GM18873 (cell line): Measurements from ENCODE around the gene ITGAX.

Experiments
- ATAC-seq: cut with Tn5 transposase; IDR thresholded peaks from one replicate; pipeline ENCODE4 v1.9.1; 2021; ENCODE audit warnings: mild to moderate bottlenecking, moderate library complexity, moderate number of reproducible peaks; ENCODE audit not compliant: unreplicated experiment, low FRiP score

Gene ITGAX

GRCh38 chr16:31430380-31431052 is 75.5 kb downstream of the ITGAX start:
- no peak for ATAC-seq
